ENCODE results near the gene IGFBPL1. TPM values are rescaled to one million over a fixed set of nuclear protein-coding genes. Genes with fewer than 3 reads are reported as not detected.

Gene IGFBPL1
- total and polyA plus RNA-seq, 4 donors = 0.23 to 2.4 (median 0.95) TPM

DNA sequence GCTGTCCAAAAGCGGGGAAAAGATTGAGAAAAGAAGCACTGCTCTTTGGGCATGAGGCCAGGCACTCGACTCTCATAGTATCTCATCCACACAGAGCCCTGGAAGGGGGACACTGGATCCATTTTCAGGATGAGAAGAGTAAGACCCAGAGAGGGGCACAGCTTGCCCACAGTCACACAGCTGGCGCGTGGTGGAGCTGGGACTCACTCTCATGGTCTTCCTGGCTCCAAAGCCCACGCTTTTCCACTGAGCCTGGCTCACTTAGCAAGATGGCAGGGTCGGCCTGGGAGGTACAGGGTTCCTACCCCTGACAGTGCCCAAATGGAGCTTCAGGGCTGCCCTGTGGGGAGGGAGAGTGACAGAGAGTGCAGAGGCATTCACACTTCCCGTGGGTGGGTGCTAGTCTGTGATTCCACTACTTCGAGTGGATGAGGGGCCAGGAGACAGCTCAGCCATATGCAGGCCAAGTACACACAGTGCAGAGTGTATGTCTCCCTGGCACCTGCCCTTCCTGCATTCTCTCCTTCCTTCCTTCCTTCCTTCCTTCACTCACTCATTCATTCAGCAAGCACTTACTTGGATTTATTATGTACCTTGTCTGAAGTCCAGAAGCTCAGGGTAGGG lies 18.3 kb upstream of the IGFBPL1 start:
- DNase-seq (no peak), ATAC-seq (ENCODE audit: insufficient read depth, low FRiP score) (no peak)
- no peak overlapping the region for H3K4me3 ChIP-seq
- TF ChIP-seq, protein P1, sequence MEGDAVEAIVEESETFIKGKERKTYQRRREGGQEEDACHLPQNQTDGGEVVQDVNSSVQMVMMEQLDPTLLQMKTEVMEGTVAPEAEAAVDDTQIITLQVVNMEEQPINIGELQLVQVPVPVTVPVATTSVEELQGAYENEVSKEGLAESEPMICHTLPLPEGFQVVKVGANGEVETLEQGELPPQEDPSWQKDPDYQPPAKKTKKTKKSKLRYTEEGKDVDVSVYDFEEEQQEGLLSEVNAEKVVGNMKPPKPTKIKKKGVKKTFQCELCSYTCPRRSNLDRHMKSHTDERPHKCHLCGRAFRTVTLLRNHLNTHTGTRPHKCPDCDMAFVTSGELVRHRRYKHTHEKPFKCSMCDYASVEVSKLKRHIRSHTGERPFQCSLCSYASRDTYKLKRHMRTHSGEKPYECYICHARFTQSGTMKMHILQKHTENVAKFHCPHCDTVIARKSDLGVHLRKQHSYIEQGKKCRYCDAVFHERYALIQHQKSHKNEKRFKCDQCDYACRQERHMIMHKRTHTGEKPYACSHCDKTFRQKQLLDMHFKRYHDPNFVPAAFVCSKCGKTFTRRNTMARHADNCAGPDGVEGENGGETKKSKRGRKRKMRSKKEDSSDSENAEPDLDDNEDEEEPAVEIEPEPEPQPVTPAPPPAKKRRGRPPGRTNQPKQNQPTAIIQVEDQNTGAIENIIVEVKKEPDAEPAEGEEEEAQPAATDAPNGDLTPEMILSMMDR (IDR thresholded peaks at IDR 0.05; ENCODE audit: control extremely low read depth, extremely low read depth) = no peak
- no peaks in the 10 kb centered on the region for H3K36me3 ChIP-seq (ENCODE audit: control insufficient read depth in 4 of 4, insufficient read depth in 4 of 4, low read length in 4 of 4)
- peaks cover 0 to 6% (median 0%) of the 10 kb centered on the region in 3 donors for H3K27me3 ChIP-seq (ENCODE audit: control insufficient read depth in 3 of 3, insufficient read depth in 3 of 3, low read length in 2 of 3)
- H3K9ac ChIP-seq (ENCODE audit: insufficient read depth in 1 of 2, low read length in 2 of 2) = no peak overlapping the region
- H3K4me1 ChIP-seq (ENCODE audit: control insufficient read depth in 5 of 5, insufficient read depth in 5 of 5, low read length in 5 of 5) = peaks cover 0 to 4% (median 0%) of the 10 kb centered on the region in 5 donors
- peaks cover 0 to 2% (median 0%) of the 10 kb centered on the region in 4 donors for H3K9me3 ChIP-seq (ENCODE audit: control insufficient read depth in 4 of 4, insufficient read depth in 3 of 4, low read length in 3 of 4)
- no peak overlapping the region for H3K27ac ChIP-seq (ENCODE audit: low read depth in 1 of 2, low read length in 1 of 2)
- 74 to 80% methylated on average over 8 of the region's 8 CpGs for WGBS, 2 donors

DNA sequence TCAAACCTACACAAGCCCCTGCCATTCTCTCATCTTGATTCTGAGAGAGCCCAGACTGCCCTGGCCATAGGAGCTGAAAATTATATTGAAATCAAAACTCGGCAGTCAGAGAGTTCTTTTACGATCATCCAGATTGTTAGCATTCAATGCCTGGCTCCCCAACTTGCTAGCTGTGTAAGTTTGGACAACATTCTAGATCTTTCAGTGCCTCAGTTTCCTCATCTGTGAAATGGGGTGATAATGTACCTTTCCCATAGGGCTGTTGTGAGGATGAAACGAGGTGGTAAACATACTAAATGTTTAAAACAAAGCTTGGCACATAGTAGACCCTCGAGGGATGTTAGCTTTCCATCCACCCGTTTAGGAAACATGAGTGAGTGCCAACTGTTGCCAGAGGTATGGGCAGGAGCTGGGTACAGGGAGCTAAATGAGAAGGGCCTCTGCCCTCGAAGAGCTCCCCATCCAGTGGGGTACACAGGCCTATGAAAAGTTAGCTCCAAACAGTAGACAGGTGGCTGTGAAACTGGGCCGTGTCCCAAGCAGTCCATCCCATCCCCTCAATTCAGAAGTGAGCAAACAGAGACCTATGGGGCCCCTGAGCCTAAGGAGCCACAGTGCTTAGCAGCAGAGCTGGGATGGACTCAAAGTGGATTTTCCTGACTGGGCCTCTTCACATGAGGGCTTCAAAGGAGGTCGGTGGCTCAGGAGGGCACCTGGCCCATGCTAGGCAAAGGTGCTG lies 17.3 kb upstream of the IGFBPL1 start:
- Histone ChIP-seq H3K9ac (ENCODE audit: insufficient read depth in 1 of 2, low read length in 2 of 2) (no peak overlapping the region), H3K36me3 (ENCODE audit: control insufficient read depth in 4 of 4, insufficient read depth in 4 of 4, low read length in 4 of 4) (no peaks in the 10 kb centered on the region), H3K27me3 (ENCODE audit: control insufficient read depth in 3 of 3, insufficient read depth in 3 of 3, low read length in 2 of 3) (peaks cover 0 to 2% (median 0%) of the 10 kb centered on the region in 3 donors), H3K9me3 (ENCODE audit: control insufficient read depth in 4 of 4, insufficient read depth in 3 of 4, low read length in 3 of 4) (peaks cover 0 to 2% (median 0%) of the 10 kb centered on the region in 4 donors), H3K27ac (ENCODE audit: low read depth in 1 of 2, low read length in 1 of 2) (no peak overlapping the region), H3K4me3 (no peak overlapping the region), H3K4me1 (ENCODE audit: control insufficient read depth in 5 of 5, insufficient read depth in 5 of 5, low read length in 5 of 5) (peaks cover 0 to 4% (median 0%) of the 10 kb centered on the region in 5 donors)
- 80 to 92% methylated on average over 8 of the region's 8 CpGs for whole genome bisulfite sequencing, 2 donors
- ATAC-seq (ENCODE audit: insufficient read depth, low FRiP score) = no peak
- TF ChIP-seq, protein P1 (IDR thresholded peaks at IDR 0.05; ENCODE audit: control extremely low read depth, extremely low read depth) = no peak
- no peak for DNase-seq

DNA sequence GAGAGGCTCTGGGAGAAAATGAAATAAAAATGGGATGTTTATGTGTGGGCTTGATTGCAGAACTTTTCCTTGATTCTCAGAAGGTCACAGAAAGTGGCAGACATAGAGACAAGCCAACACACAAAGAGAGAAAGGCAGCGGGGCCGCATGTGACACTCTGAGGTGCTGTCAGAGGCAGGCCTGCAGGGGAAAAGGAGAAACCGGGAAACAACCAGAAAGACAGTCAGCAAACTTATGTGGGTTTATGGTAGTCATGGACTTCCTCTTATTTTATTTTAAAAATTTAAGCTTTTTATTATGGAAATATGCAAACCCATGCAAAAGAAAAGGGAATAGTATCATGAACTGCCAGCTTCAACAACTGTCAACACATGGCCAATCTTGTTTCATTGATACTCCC lies 16.3 kb upstream of the IGFBPL1 start:
- Histone ChIP-seq H3K4me1 (ENCODE audit: control insufficient read depth in 5 of 5, insufficient read depth in 5 of 5, low read length in 5 of 5) (peaks cover 0 to 4% (median 0%) of the 10 kb centered on the region in 5 donors), H3K4me3 (no peak overlapping the region), H3K36me3 (ENCODE audit: control insufficient read depth in 4 of 4, insufficient read depth in 4 of 4, low read length in 4 of 4) (no peaks in the 10 kb centered on the region), H3K27me3 (ENCODE audit: control insufficient read depth in 3 of 3, insufficient read depth in 3 of 3, low read length in 2 of 3) (no peaks in the 10 kb centered on the region), H3K9ac (ENCODE audit: insufficient read depth in 1 of 2, low read length in 2 of 2) (no peak overlapping the region), H3K27ac (ENCODE audit: low read depth in 1 of 2, low read length in 1 of 2) (no peak overlapping the region), H3K9me3 (ENCODE audit: control insufficient read depth in 4 of 4, insufficient read depth in 3 of 4, low read length in 3 of 4) (peaks cover 0 to 2% (median 0%) of the 10 kb centered on the region in 4 donors)
- no peak for ATAC-seq (ENCODE audit: insufficient read depth, low FRiP score)
- WGBS, 2 donors = 27 to 57% methylated on average over 3 of the region's 3 CpGs
- no peak for DNase-seq
- TF ChIP-seq, protein P1 (IDR thresholded peaks at IDR 0.05; ENCODE audit: control extremely low read depth, extremely low read depth) = no peak
